ENCODE data around the gene PCNX3. TPM values are rescaled to one million over a fixed set of nuclear protein-coding genes. Genes with fewer than 3 reads are reported as not detected.

The PCNX3 gene
- total RNA-seq, 1 donor from 2014 or later = 61.8 TPM

DNA sequence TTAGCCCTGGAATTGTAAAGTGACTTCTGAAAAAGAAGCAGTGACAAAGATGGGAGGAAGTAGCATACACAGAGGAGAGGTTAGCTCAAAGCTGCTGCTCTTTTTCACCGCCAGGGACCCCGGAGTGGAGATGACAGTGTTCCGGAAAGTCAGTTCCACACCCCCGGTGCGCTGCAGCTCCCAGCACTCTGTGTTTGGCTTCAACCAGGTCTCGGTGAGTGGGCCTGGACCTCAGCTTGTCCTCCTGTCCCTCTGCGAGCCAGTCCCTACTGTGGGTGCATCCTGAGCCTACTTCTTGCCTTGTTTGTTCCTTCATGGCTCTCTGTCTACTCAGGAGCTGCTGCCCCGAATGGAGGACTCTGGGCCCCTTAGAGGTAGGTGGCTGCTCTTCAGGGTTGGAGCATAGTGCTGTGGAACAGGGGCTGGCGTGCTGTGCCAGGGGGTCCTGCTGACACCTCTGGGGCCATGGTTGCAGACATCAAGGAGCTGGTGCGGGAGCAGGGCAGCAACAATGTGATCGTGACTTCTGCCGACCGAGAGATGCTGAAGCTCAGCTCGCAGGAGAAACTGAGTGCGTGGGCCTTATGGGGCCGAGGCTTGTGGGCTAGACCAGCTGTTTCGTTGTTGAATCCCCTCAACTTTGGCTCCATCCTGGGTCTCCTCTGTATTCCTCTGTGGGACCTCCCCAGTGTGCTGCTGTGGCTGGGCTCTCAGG, 1.7 kb downstream of the PCNX3 start:
- intact Hi-C loops (cut with micrococcal nuclease) = loop anchor here (5.0 to 10.0 kb wide), 2 partner anchors 370 to 1868 kb away; partner anchors contain the start of gene AIP

DNA sequence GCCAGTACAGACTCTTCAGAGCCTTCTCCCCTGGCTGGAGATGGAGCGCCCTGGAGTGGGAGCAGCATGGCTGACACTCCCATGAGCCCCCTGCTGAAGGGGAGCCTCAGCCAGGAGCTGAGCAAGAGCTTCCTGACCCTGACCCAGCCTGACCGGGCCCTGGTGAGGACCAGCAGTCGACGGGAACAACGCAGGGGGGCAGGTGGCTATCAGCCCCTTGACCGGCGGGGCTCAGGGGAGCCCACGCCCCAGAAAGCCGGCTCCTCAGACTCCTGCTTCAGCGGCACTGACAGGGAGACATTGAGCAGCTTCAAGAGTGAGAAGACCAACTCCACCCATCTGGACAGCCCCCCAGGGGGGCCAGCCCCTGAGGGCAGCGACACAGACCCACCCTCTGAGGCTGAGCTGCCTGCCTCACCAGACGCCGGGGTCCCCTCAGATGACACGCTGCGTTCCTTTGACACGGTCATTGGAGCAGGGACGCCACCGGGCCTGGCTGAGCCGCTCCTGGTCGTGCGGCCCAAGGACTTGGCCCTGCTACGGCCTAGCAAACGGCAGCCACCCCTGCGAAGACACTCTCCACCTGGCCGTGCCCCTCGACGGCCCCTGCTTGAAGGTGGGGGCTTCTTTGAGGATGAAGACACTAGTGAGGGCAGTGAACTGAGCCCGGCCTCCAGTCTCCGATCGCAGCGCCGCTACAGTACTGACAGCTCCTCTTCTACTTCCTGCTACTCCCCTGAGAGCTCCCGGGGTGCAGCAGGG, 2.6 kb downstream of the PCNX3 start:
- intact Hi-C loops (cut with micrococcal nuclease) = loop anchor here (5.0 to 10.0 kb wide), 2 partner anchors 369 to 1867 kb away; partner anchors contain the start of gene AIP

DNA sequence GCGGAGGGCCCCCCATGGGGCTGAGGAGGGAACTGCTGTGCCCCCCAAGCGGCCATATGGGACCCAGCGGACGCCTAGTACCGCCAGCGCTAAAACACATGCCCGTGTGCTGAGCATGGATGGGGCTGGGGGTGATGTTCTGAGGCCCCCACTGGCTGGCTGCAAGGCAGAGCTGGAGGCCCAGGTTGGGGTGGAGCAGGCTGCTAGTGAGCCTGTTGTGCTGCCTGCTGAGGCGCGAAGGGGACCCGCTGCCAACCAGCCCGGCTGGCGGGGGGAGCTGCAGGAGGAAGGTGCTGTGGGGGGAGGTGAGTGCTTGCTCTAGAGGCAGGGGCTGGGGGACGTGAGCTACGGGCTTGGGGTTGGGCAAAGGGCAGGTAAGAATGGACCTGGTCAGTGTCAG, 3.2 kb downstream of the PCNX3 start:
- intact Hi-C loops (cut with micrococcal nuclease) = loop anchor here (5.0 to 10.0 kb wide), 2 partner anchors 369 to 1866 kb away; partner anchors contain the start of gene AIP

DNA sequence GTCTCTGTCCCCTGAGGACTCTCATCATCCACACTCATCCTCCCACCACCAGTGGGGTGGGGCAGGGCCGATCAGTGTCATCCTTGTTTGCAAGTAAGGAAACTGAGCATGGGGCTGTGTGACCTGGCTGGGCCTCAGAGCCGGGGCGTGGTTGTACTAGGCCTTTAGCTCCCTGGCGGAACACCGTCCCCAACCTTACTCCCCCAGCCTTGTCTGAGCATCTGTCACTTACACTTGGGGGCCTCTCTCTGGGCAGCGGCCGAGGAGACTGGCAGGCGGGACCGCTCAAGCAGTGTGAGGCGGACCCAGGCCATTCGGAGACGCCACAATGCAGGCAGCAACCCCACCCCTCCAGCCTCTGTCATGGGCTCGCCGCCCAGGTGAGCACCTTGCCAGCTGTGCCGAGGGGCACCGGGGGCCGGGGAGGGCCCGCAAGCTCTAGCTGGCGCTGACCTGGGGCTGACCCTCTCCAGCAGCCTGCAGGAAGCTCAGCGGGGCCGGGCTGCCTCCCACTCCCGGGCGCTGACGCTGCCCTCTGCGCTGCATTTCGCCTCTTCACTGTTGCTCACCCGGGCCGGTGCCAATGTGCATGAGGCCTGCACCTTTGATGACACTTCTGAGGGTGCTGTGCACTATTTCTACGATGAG, 3.8 kb downstream of the PCNX3 start:
- intact Hi-C loops (cut with micrococcal nuclease) = loop anchor here (5.0 to 10.0 kb wide), 2 partner anchors 368 to 1865 kb away; partner anchors contain the start of gene AIP

DNA sequence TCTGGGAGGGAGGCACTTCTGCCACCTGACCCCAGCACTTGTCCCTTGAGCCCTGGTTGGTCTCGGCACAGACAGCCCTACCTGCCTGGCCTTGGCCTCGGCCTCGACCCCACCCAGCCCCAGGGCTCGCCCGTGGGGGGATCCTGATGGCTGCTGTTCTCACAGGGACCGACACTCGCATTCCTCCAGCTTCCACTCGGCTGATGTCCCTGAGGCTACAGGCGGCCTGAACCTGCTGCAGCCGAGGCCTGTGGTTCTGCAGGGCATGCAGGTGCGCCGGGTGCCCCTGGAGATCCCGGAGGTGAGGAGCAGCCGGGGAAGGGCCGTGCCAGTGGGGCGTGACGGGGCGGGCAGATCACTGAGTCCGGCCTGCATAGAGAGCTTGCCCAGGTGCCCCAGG, 5.1 kb downstream of the PCNX3 start:
- intact Hi-C loops (cut with micrococcal nuclease) = no loop called here

DNA sequence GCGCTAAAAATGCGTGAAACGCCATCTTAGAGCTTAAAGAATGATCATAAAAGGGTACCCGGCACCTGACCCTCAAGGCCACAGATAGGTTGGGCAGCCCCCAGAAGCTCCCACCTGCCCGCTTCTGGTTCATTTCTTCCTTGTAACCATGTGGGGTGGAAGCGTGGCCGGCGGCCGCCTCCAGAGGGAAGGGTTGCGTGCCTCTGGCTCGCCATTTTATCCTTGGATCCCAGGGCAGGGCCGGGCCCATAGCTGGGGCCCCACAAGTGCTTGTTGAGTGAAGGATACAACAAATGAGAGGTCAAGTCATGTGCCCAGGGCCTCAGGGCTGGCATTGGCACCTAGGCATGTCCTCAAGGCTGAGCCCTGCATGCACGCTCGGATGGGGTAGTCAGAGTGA, 5.9 kb downstream of the PCNX3 start:
- intact Hi-C loops (cut with micrococcal nuclease) = no loop called here

DNA sequence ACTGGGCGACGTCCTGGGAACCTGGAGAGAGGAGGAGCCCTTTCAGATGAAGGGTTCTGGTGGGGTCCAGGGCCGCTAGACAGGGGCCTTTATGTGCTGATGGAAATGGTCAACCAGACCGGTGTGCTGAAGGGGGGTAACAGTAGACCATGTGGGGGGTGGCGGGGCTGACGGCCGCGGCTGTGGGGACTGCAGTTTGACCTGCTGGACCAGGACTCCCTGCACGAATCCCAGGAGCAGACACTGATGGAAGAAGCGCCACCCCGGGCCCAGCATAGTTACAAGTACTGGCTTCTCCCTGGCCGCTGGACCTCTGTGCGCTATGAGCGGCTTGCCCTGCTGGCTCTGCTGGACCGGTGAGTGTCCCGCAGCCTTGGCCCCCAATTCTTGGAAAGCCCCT, 6.4 kb downstream of the PCNX3 start:
- intact Hi-C loops (cut with micrococcal nuclease) = no loop called here

DNA sequence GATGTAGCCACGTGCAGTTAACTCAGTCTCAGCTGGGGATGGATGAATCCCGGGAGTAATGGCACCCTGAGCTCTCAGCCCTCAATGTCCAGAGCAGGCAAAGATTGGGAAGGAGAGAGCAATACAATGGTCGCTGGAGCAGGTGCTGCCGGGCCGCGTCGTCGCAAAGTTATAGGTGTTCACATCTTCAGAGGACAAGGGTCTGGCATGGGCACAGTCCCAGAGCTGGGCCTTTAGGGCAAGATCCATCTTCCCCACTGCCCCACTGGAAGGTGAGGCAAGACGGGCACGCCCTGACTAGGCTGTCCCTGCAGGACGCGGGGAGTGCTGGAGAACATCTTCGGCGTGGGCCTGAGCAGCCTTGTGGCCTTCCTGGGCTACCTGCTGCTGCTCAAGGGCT, 7.6 kb downstream of the PCNX3 start:
- intact Hi-C loops (cut with micrococcal nuclease) = no loop called here

DNA sequence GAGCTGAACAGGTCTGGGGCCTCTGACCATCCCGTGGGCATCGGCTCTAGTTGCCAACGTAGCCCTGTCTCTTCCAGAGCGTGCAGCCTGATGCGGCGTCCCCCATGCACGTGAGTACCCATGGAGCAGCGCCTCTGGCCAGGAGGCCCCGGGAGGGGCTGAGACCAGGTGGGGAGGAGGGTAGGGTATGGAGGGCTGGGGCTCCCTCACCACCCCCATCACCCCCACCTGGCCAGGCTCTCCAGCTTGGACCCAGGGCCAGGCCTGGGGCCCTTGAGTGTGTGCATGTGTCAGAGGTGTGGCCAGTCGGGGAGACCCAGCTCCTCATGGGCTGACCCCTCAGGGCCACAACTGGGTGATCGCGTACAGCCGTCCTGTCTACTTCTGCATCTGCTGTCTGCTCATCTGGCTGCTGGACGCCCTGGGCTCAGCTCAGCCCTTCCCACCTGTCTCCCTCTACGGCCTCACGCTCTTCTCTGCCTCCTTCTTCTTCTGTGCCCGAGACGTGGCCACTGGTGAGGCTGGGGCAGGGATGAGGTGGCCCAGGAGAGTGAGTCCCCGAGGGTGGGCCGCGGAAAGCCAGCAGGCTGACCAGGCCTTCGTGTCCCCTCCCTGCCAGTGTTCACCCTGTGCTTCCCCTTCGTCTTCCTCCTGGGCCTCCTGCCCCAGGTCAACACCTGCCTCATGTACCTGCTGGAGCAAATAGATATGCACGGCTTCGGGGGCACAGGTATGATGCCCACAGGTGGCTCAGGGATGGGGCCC, 8.5 kb downstream of the PCNX3 start:
- intact Hi-C loops (cut with micrococcal nuclease) = no loop called here

DNA sequence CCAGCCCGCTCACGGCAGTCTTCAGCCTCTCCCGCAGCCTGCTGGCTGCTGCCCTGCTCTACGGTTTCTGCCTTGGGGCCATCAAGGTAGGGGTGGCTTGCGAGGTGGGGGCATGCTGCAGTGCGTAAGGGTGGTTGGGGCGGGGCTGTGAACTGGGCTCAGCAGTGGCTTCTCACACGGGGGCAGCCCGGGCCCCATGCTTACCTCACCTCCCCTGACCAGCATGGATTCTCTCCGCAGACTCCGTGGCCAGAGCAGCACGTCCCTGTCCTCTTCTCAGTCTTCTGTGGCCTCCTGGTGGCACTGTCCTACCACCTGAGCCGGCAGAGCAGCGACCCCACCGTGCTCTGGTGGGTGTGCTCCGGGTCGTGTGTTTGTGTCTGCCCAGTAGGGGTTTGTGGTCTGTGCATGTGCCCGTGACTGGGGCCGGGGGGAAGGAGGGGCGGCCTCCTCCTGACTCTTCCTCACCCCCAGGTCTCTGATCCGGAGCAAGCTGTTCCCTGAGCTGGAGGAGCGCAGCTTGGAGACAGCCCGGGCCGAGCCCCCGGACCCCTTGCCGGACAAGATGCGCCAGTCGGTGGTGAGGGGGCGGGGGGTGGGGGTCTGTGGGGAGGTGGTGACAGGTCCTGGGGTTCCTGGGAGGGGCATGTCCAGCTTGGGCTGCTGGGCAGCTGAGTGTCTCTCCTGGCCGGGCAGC, 9.5 kb downstream of the PCNX3 start:
- intact Hi-C loops (cut with micrococcal nuclease) = no loop called here

DNA sequence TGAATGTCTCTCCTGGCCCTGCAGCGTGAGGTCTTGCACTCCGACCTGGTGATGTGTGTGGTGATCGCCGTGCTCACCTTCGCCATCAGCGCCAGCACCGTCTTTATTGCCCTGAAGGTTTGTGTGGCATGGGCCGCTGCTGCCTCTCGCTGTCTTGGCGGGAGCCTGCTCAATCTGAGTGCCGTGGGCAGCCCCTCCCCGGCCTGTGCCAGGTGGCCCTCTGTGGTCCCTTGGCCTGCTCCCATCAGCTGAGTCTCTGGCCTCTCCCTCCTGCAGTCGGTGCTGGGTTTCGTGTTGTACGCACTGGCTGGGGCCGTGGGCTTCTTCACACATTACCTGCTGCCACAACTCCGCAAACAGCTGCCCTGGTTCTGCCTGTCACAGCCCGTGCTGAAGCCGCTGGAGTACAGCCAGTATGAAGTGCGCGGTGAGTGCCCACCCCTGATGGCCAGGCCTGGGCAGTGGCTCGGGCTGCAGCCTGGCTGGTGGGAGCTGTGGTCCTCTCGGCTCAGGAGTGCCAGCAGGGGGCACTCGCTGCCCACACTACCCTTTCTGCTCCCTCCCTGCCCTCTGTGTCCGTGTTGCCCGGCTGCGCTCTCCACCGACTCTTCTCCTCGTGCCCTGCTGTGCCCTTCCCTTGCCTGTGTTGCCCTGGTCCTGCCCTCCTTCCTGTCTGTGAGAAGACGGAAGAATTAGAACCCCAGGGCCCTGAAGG, 10.2 kb downstream of the PCNX3 start:
- intact Hi-C loops (cut with micrococcal nuclease) = loop anchor here (1.0 kb wide), 4 partner anchors 81 to 193 kb away; no protein-coding TSS in a partner anchor

DNA sequence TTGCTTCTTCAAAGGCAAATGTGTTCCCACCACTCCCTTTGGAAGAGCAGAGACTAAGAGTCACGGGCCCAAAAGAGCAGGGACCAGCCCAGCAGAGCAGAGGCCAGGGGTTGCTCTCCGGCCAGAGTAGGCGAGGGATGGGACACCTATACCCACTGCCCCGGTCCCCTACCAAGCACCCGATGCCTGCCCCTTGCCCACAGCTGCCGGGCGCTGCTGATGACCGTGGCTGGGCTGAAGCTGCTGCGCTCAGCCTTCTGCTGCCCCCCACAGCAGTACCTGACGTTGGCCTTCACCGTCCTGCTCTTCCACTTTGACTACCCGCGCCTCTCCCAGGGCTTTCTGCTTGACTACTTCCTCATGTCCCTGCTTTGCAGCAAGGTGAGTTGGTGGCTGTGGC, 11.6 kb downstream of the PCNX3 start:
- intact Hi-C loops (cut with micrococcal nuclease) = no loop called here

DNA sequence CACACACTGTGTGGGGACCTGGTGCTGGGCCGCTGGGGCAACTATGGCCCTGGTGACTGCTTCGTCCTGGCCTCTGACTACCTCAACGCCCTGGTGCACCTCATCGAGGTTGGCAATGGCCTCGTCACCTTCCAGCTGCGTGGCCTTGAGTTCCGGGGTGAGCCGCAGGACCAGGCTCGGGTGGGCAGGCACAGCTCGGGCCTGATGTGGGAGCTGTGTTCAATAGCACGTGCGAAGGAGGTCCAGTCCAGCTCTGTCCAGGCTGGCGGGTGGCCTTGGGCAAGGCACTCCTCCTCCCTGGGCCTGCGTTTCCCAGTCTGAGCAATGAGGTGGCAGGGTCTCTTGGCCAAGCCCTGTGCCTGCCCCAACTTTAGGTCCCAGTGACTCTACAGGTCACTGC, 14.0 kb downstream of the PCNX3 start:
- intact Hi-C loops (cut with micrococcal nuclease) = no loop called here

DNA sequence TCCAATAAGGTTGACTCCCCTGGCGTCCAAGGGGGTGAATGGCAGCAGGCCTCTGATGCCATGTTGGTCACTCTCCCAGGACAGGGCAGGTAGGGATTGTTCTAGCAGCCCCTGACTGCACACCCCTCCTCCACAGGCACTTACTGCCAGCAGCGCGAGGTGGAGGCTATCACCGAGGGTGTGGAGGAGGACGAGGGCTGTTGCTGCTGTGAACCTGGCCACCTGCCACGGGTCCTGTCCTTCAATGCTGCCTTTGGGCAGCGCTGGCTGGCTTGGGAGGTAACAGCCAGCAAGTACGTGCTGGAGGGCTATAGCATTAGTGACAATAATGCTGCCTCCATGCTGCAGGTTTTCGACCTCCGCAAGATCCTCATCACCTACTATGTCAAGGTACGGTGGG, 14.6 kb downstream of the PCNX3 start:
- intact Hi-C loops (cut with micrococcal nuclease) = no loop called here

DNA sequence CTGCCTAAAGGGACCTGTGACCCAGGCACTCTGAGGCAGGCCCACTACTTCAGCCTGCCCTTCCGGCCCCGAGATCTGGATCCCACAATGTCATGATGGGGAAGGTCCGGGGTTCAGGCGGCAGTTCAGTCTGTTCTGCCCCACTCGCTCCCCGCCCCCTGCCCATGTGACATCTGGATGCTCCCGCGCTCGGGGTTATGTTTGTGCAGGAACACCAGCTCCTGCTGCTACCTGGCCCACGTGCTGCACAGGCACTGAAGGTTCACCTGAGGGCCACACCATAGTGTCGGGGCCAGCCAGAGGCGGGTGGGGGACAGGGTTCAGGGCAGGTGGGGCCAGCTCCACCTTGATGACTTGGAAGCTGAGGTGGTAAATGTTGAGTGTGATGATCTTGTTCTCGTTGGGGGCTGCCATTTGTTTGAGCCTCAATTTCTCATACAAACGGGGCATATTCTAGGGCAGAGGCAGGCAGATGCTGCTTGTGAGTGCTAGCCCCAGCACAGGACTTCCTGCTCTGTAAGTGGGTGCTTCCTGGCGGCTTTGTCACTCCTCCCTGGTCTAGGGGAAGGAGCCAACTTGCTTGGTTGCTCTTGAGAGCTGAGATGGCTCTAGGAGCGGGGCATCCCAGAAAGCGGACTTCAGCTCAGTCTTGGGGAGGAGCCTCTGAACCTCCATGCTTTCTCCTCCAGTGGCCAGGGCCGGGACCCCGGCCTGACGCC, 18.0 kb downstream of the PCNX3 start:
- intact Hi-C loops (cut with micrococcal nuclease) = no loop called here

DNA sequence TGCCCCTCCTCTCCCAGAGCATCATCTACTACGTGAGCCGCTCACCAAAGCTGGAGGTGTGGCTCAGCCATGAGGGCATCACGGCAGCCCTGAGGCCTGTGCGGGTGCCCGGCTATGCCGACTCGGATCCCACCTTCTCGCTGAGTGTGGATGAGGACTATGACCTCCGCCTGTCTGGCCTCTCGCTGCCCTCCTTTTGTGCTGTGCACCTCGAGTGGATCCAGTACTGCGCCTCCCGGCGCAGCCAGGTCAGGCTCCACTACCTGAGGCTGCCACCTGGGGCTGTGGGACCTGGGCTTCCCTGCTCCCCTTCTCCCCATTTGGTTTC, 18.5 kb downstream of the PCNX3 start:
- intact Hi-C loops (cut with micrococcal nuclease) = no loop called here

DNA sequence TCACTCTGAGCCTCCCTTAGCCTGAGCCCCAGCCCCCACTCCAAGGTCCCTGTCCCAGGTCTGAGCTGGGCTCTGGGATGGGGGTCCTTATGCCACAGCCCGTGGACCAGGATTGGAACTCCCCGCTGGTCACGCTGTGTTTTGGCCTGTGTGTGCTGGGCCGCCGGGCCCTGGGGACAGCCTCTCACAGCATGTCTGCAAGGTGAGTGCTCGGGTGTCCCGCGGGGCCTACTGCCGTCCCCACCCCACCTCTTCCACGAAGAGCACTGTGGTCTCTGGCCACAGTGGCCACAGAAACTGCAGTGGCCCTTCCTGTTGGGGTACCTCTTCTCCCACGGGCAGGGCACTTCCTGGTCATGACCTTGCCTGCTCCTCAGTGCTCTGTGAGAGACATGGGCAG, 18.9 kb downstream of the PCNX3 start:
- intact Hi-C loops (cut with micrococcal nuclease) = no loop called here

DNA sequence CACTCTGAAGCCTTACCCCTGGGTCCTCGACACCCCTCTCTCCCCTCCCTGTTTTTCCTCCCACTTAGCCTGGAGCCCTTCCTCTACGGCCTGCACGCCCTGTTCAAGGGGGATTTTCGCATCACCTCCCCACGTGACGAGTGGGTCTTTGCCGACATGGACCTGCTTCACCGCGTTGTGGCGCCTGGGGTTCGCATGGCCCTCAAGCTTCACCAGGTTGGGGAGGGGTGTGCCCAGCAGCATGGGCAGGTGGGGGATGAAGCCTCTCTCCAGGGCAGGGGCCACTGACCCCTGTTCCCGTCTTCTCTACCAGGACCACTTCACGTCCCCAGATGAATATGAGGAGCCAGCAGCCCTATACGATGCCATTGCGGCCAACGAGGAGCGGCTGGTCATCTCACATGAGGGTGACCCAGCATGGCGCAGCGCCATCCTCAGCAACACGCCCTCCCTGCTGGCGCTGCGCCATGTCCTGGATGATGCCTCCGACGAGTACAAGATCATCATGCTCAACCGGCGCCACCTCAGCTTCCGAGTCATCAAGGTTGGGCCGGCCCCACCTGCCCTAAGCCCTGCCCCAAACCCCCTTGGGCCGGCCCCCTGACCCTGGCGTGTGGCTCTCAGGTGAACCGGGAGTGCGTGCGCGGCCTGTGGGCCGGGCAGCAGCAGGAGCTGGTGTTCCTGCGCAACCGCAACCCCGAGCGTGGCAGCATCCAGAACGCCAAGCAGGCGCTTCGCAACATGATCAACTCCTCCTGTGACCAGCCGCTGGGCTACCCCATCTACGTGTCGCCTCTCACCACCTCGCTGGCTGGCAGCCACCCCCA, 19.5 kb downstream of the PCNX3 start:
- intact Hi-C loops (cut with micrococcal nuclease) = no loop called here

Data from T-helper 1 cell treated with Interleukin-12 subunit alpha and Interleukin-12 subunit beta and Interleukin-4 antibody, amounts not matched to agents 30 ng/mL and 1 ng/mL, for 36 hours (primary cell).